Esophagus squamous epithelium (tissue), 4 donors: ENCODE data around the gene IRF2.

ENCODE experiments used
- POLR2A ChIP-seq, 4 donors: fragments of 450-650 bp; IDR thresholded peaks; one replicate each; pipeline ENCODE4 v1.6.1; 2017; ENCODE audit warnings: antibody characterized with exemption in 4 of 4, mild to moderate bottlenecking in 4 of 4, moderate library complexity in 3 of 4
- TF ChIP-seq, protein P1 (sequence below), 6 experiments: fragments of 450-650 bp in 4 of 6; fragments of 200-600 bp in 2 of 6; sonication (generic) in 2 of 6; IDR thresholded peaks; one replicate each; pipeline ENCODE4 v1.5.1; 2016 to 2019; ENCODE audit warnings: antibody characterized with exemption in 6 of 6, mild to moderate bottlenecking in 4 of 6, moderate library complexity in 4 of 6

DNA sequence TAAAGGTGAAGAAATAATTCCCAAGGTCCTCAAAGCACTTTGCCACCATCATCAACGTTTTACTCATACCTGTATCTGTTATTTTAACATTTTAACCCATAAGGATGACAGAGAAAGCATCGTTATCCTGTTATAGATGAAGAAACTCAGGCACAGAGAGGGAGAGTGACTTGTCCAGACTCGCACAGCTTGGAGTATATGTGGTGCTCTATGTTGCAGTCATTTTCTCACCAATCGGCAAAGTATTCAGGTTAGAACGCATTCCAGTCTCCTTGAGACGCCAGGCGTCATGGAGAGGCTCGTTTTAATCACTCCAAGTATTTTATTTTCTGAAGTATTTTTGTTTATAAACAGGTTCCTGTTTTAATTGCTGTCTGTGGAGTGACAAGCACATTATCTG, 73.5 kb downstream of the IRF2 start:
- TF ChIP-seq, protein P1, sequence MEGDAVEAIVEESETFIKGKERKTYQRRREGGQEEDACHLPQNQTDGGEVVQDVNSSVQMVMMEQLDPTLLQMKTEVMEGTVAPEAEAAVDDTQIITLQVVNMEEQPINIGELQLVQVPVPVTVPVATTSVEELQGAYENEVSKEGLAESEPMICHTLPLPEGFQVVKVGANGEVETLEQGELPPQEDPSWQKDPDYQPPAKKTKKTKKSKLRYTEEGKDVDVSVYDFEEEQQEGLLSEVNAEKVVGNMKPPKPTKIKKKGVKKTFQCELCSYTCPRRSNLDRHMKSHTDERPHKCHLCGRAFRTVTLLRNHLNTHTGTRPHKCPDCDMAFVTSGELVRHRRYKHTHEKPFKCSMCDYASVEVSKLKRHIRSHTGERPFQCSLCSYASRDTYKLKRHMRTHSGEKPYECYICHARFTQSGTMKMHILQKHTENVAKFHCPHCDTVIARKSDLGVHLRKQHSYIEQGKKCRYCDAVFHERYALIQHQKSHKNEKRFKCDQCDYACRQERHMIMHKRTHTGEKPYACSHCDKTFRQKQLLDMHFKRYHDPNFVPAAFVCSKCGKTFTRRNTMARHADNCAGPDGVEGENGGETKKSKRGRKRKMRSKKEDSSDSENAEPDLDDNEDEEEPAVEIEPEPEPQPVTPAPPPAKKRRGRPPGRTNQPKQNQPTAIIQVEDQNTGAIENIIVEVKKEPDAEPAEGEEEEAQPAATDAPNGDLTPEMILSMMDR (IDR thresholded peaks at IDR 0.05): no peak
- no peak for TF ChIP-seq POLR2A (IDR thresholded peaks at IDR 0.05)
